Coronary artery (tissue), 2 donors: ENCODE data around the gene GADD45A.
"Not testable (repeated sequence)": the region's sequence is repeated elsewhere in the genome, so short reads cannot be mapped to it uniquely, and the experiment has no call there.

Source experiments
- DNase-seq: peaks from one replicate; pipeline ENCODE4 v3.0.0-alpha.2; 2017; ENCODE audit warnings: low spot score
- H3K27ac ChIP-seq, 2 donors: fragments of 200-600 bp; sonication (generic); one replicate each; pipeline ENCODE4 v1.5.1; 2016 to 2019
- H3K4me3 ChIP-seq: fragments of 200-600 bp; sonication (generic); 2 replicates; pipeline ENCODE4 v1.5.1; 2016; ENCODE audit warnings: mild to moderate bottlenecking, moderate library complexity
- CTCF ChIP-seq: fragments of 200-600 bp; sonication (generic); IDR thresholded peaks from one replicate; pipeline ENCODE4 v1.5.1; 2019; ENCODE audit warnings: antibody characterized with exemption

GADD45A gene

GRCh38 chr1:67652800-67653199 lies 32.2 kb upstream of the GADD45A start:
- TF ChIP-seq CTCF, result no peak
- DNase-seq, result no peak
- Histone ChIP-seq H3K4me3 (no peak overlapping the region), H3K27ac (no peak overlapping the region)

- Histone ChIP-seq H3K4me3 (no peak overlapping the region), H3K27ac (no peak overlapping the region)
- no peak for DNase-seq
- TF ChIP-seq CTCF, result no peak
Measured at GRCh38 chr1:67653304-67653703, 31.7 kb upstream of the GADD45A start.

DNA sequence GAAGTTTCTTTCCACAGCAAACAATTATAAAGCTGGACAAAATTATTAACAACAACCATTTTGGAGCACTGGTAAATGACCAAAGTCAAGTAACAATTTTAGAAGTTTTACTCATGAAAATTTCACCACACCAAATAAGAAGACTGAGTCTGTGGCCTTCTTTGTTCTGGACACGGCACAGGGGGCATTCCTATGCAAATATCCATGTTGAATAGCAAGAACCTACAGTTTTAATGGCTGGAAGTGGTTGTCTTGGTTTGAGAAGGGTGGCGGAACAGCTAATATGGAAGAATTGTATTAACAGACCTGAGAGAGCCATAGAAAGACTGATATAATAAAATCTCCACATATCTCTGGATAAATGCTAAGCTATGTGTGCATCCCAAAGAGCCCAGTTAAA lies 29.4 kb upstream of the GADD45A start:
- no peak for TF ChIP-seq CTCF
- Histone ChIP-seq H3K27ac (no peak overlapping the region), H3K4me3 (no peak overlapping the region)
- no peak for DNase-seq

GRCh38 chr1:67657152-67657551 lies 27.8 kb upstream of the GADD45A start:
- not testable (repeated sequence) for H3K4me3 ChIP-seq, H3K27ac ChIP-seq, DNase-seq

GRCh38 chr1:67659229-67659628 lies 25.8 kb upstream of the GADD45A start:
- no peak for DNase-seq
- no peak overlapping the region for H3K4me3 ChIP-seq
- no peak for TF ChIP-seq CTCF
- no peak overlapping the region for H3K27ac ChIP-seq

GRCh38 chr1:67662884-67663283 lies 22.1 kb upstream of the GADD45A start:
- no peak for DNase-seq
- Histone ChIP-seq H3K4me3 (no peak overlapping the region), H3K27ac (no peak overlapping the region)
- no peak for TF ChIP-seq CTCF

DNA sequence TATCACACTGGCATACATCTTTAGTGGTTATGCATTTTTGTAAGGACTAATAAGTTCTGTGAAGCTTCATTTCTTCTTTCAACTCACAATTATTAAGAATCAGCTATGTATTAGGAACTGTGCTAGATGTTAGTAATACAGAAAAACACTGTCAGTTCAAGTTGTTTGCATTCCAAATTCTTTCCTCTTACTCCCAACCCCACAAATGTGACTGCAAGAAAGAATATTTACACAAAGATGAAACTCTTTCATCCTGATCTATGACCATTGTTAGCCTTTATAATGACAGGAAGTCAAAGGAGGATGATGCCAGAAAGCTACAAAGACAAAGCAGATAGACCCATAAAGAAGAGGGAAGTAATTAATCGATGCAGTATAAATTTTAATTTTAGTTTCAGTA lies 21.0 kb upstream of the GADD45A start:
- no peak for TF ChIP-seq CTCF
- Histone ChIP-seq H3K27ac (no peak overlapping the region), H3K4me3 (no peak overlapping the region)
- DNase-seq, result no peak

DNA sequence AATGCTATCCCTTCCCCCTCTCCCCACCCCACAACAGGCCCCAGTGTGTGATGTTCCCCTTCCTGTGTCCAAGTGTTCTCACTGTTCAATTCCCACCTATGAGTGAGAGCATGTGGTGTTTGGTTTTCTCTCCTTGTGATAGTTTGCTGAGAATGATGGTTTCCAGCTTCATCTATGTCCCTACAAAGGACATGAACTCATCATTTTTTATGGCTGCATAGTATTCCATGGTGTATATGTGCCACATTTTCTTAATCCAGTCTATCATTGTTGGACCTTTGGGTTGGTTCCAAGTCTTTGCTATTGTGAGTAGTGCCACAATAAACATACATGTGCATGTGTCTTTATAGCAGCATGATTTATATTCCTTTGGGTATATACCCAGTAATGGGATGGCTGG lies 19.7 kb upstream of the GADD45A start:
- not testable (repeated sequence) for DNase-seq, H3K4me3 ChIP-seq, H3K27ac ChIP-seq
